Endothelial cell (in vitro differentiated cells): ENCODE results near the gene NEU3. TPM values are rescaled to one million over a fixed set of nuclear protein-coding genes. Genes with fewer than 3 reads are reported as not detected.

Experiments used
- DNase-seq: peaks from one replicate; pipeline ENCODE4 v3.0.0; 2021; ENCODE audit warnings: low spot score
- H3K27ac Mint-ChIP-seq: one replicate; pipeline ENCODE4 v1.8.0; 2021; ENCODE audit warnings: mixed read lengths, inconsistent platforms; ENCODE audit not compliant: unreplicated experiment
- H3K27me3 Mint-ChIP-seq: one replicate; pipeline ENCODE4 v1.8.0; 2021; ENCODE audit warnings: mild to moderate bottlenecking, moderate library complexity, mixed read lengths, inconsistent platforms; ENCODE audit not compliant: unreplicated experiment
- H3K36me3 Mint-ChIP-seq: one replicate; pipeline ENCODE4 v1.8.0; 2021; ENCODE audit warnings: mild to moderate bottlenecking, low read depth, mixed read lengths, inconsistent platforms; ENCODE audit not compliant: unreplicated experiment
- H3K4me1 Mint-ChIP-seq: one replicate; pipeline ENCODE4 v1.8.0; 2021; ENCODE audit warnings: mild to moderate bottlenecking, mixed read lengths, inconsistent platforms; ENCODE audit not compliant: unreplicated experiment
- H3K4me3 Mint-ChIP-seq: one replicate; pipeline ENCODE4 v1.8.0; 2021; ENCODE audit warnings: mild to moderate bottlenecking, mixed read lengths, inconsistent platforms; ENCODE audit not compliant: unreplicated experiment
- H3K9me3 Mint-ChIP-seq: one replicate; pipeline ENCODE4 v1.8.0; 2021; ENCODE audit warnings: mixed read lengths, inconsistent platforms; ENCODE audit not compliant: unreplicated experiment
- long read RNA-seq: library from polyadenylated mRNA; unstranded; transcript quantifications from one replicate; pipeline ENCODE4 v2.0.0, GENCODE V29; 2020; ENCODE audit not compliant: unreplicated experiment
- total RNA-seq: library from RNA; stranded (reverse); fragmentation: NEBNext Ultra II Directional; extraction: Animal tissue kit (Norgen Biotek cat#: 25700); gene quantifications from one replicate; pipeline ENCODE4 v1.2.1, GENCODE V29; 2021; ENCODE audit not compliant: unreplicated experiment
- TF ChIP-seq, protein P1 (sequence below): fragments of 200-600 bp; sonication (generic); IDR thresholded peaks from one replicate; pipeline ENCODE4 v1.5.0; 2021; ENCODE audit warnings: antibody characterized with exemption; ENCODE audit not compliant: unreplicated experiment

NEU3 gene, protein sequence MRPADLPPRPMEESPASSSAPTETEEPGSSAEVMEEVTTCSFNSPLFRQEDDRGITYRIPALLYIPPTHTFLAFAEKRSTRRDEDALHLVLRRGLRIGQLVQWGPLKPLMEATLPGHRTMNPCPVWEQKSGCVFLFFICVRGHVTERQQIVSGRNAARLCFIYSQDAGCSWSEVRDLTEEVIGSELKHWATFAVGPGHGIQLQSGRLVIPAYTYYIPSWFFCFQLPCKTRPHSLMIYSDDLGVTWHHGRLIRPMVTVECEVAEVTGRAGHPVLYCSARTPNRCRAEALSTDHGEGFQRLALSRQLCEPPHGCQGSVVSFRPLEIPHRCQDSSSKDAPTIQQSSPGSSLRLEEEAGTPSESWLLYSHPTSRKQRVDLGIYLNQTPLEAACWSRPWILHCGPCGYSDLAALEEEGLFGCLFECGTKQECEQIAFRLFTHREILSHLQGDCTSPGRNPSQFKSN
- total RNA-seq = 11.8 TPM
- long read RNA-seq, partial matches to known transcripts = 0 of 1 reads
- long read RNA-seq, other reads (novel, unspliced or antisense) = 1 of 1 reads

DNA sequence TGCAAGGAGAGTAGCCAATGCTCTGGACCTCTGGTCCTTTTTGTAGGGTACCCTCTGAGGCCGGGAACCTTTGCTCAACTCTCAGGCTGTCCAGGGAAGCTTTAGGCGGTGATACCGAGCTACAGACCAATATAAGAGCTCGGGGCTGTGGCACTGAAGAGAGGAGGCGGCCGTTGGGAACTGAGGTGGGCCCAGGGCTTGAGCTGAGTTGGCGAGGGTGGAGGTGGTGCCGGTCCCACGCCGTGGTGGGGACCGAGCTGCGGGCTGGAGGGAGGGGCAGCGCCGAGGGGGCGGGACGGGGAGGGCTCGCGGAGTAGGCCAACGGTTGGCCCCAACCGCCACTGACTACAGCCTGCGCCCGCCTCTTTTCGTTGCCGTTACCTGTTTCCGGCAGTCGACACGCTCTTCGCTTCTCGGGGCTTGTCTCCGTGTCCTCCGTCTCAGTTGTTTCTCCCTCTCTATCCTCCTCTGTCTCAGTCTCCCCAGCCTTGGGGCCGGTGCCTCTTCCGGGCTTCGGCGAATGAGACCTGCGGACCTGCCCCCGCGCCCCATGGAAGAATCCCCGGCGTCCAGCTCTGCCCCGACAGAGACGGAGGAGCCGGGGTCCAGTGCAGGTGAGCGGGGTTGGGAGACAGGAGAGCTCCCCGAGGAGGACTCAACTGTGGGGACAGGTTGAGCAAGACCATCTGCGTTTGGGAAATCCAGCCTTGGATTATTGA is at the start of gene NEU3:
TSS of gene NEU3 (plus strand) at position 393 of the 719 bp plus-strand sequence. CDS start at position 521, 128 bp downstream.
- TF ChIP-seq, protein P1, sequence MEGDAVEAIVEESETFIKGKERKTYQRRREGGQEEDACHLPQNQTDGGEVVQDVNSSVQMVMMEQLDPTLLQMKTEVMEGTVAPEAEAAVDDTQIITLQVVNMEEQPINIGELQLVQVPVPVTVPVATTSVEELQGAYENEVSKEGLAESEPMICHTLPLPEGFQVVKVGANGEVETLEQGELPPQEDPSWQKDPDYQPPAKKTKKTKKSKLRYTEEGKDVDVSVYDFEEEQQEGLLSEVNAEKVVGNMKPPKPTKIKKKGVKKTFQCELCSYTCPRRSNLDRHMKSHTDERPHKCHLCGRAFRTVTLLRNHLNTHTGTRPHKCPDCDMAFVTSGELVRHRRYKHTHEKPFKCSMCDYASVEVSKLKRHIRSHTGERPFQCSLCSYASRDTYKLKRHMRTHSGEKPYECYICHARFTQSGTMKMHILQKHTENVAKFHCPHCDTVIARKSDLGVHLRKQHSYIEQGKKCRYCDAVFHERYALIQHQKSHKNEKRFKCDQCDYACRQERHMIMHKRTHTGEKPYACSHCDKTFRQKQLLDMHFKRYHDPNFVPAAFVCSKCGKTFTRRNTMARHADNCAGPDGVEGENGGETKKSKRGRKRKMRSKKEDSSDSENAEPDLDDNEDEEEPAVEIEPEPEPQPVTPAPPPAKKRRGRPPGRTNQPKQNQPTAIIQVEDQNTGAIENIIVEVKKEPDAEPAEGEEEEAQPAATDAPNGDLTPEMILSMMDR = no peak
- Mint-ChIP-seq H3K36me3 (no peaks in the 10 kb centered on the region), H3K27ac (peak within 1 kb of the TSS; percentile 80), H3K4me3 (peak within 1 kb of the TSS; percentile 94), H3K4me1 (peaks cover 13% of the 10 kb centered on the region), H3K27me3 (no peaks in the 10 kb centered on the region), H3K9me3 (no peaks in the 10 kb centered on the region)
- DNase-seq = peak; percentile 66

DNA sequence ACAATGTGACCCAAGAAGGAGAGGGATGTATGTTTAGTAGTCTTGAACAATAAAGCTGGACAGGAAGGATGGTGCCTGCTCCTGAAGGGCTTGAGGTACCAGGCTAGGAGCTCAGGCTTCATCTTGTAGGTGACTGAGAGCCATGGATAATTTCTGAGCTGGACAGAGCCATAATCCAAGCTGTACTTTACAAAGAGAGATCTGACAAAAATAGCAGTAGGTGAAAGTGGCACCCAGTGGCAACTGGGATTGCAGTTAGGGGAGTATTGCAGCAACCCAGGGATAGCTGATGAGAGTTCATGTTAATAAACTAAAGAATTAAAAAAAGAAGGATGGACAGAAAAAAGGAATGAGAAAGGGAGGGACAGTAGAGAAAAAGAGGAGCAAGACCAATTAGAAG is 47.2 kb upstream of the NEU3 start:
- DNase-seq = no peak
- Mint-ChIP-seq H3K36me3 (peaks cover 22% of the 10 kb centered on the region), H3K27ac (no peak overlapping the region), H3K9me3 (no peaks in the 10 kb centered on the region), H3K27me3 (peaks cover 3% of the 10 kb centered on the region), H3K4me3 (no peak overlapping the region), H3K4me1 (peaks cover 8% of the 10 kb centered on the region)
- TF ChIP-seq, protein P1 = no peak

DNA sequence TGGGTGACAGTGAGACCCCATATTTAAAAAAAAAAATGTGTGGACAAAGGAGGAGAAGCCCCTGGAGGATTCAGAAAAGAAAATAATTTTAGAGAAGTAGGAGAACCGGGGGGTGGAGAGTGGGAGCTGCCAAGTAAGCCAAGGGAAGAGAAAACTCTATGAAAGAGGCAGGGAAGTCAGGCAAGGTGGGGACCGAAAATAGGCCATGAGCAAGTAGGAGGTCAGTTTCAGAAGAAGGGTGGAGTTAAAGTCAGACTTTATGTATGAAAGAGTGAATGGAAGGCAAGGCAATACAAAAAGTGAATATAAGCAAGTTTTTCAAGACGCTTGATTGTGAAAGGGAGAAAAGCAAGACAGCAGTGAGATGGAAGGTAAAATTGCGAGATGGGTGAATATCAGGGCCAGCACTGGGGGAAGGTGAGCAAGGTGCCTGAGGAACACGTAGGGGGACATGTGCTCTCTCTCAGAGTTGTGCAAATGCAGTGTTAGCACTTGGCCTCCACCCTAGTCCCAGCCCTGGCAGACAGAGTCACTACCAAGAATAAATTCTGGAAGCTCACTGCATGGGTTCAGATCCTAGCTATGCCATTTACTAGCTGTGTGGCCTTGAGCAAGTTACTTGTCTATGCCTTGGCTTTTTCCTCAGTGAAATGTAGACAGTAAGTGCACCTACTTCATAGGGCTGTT is 46.5 kb upstream of the NEU3 start:
- DNase-seq = no peak
- TF ChIP-seq, protein P1 = no peak
- H3K27me3 Mint-ChIP-seq = peaks cover 3% of the 10 kb centered on the region
- no peak overlapping the region for H3K4me3 Mint-ChIP-seq
- peaks cover 22% of the 10 kb centered on the region for H3K36me3 Mint-ChIP-seq
- peak overlapping the region; percentile 45 for H3K27ac Mint-ChIP-seq
- H3K9me3 Mint-ChIP-seq = no peaks in the 10 kb centered on the region
- peaks cover 8% of the 10 kb centered on the region for H3K4me1 Mint-ChIP-seq

DNA sequence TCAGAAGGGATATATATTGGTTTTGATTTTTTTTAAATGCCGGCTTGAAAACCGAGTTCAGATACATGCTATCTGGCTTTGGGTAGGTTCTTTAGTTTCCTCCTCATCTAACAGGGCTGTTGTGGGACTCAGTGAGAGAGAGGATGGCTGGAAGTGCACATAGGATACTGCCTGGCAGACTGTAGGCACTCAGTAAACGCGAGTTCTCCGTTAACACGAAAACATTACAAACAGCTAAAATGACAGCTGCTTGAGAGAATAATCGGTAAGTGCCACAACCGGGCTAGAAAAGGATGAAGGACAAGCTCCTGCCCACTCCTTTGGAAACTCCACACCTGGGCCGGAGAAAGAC is 40.2 kb upstream of the NEU3 start:
- H3K4me1 Mint-ChIP-seq = peaks cover 25% of the 10 kb centered on the region

More for the DNA sequence above, 40.2 kb upstream of the NEU3 start:
- Mint-ChIP-seq H3K27me3 (peaks cover 1% of the 10 kb centered on the region), H3K36me3 (no peaks in the 10 kb centered on the region), H3K4me3 (peak overlapping the region; percentile 99), H3K27ac (peak overlapping the region; percentile 53), H3K9me3 (no peaks in the 10 kb centered on the region)
- no peak for DNase-seq
- TF ChIP-seq, protein P1 = no peak
